ENCODE results near the gene BECN2.

The BECN2 gene

GRCh38 chr1:241990040-241990439 lies 32.5 kb downstream of the BECN2 start:
- H3K4me1 ChIP-seq (ENCODE audit: insufficient read depth, low read length): no peaks in the 10 kb centered on the region
- H3K9me3 ChIP-seq (ENCODE audit: low read length): no peaks in the 10 kb centered on the region
- no peaks in the 10 kb centered on the region for H3K27me3 ChIP-seq (ENCODE audit: insufficient read depth, low read length)
- no peak overlapping the region for H3K4me3 ChIP-seq (ENCODE audit: low read length)
- no peaks in the 10 kb centered on the region for H3K36me3 ChIP-seq (ENCODE audit: insufficient read depth, low read length)
- no peak overlapping the region for H2AFZ ChIP-seq (ENCODE audit: low read depth, low read length)

- Histone ChIP-seq H3K4me1 (ENCODE audit: insufficient read depth, low read length) (no peaks in the 10 kb centered on the region), H2AFZ (ENCODE audit: low read depth, low read length) (no peak overlapping the region), H3K9me3 (ENCODE audit: low read length) (no peaks in the 10 kb centered on the region), H3K4me3 (ENCODE audit: low read length) (no peak overlapping the region), H3K27me3 (ENCODE audit: insufficient read depth, low read length) (no peaks in the 10 kb centered on the region), H3K36me3 (ENCODE audit: insufficient read depth, low read length) (no peaks in the 10 kb centered on the region)
Measured at GRCh38 chr1:241992734-241993133, 35.2 kb downstream of the BECN2 start.

GRCh38 chr1:241994171-241994570 lies 36.6 kb downstream of the BECN2 start:
- peaks cover 9% of the 10 kb centered on the region for H3K4me1 ChIP-seq (ENCODE audit: insufficient read depth, low read length)
- H3K4me3 ChIP-seq (ENCODE audit: low read length): no peak overlapping the region
- no peaks in the 10 kb centered on the region for H3K36me3 ChIP-seq (ENCODE audit: insufficient read depth, low read length)
- no peaks in the 10 kb centered on the region for H3K9me3 ChIP-seq (ENCODE audit: low read length)
- no peak overlapping the region for H2AFZ ChIP-seq (ENCODE audit: low read depth, low read length)
- H3K27me3 ChIP-seq (ENCODE audit: insufficient read depth, low read length): no peaks in the 10 kb centered on the region

- H3K9me3 ChIP-seq (ENCODE audit: low read length): no peaks in the 10 kb centered on the region
- H2AFZ ChIP-seq (ENCODE audit: low read depth, low read length): no peak overlapping the region
- no peak overlapping the region for H3K4me3 ChIP-seq (ENCODE audit: low read length)
- H3K27me3 ChIP-seq (ENCODE audit: insufficient read depth, low read length): no peaks in the 10 kb centered on the region
- peaks cover 11% of the 10 kb centered on the region for H3K4me1 ChIP-seq (ENCODE audit: insufficient read depth, low read length)
- no peaks in the 10 kb centered on the region for H3K36me3 ChIP-seq (ENCODE audit: insufficient read depth, low read length)
Measured at GRCh38 chr1:241997401-241997998, 39.9 kb downstream of the BECN2 start.

- Histone ChIP-seq H3K4me3 (ENCODE audit: low read length) (peak overlapping the region; percentile 38), H3K9me3 (ENCODE audit: low read length) (no peaks in the 10 kb centered on the region), H3K4me1 (ENCODE audit: insufficient read depth, low read length) (peaks cover 11% of the 10 kb centered on the region), H3K36me3 (ENCODE audit: insufficient read depth, low read length) (no peaks in the 10 kb centered on the region), H3K27me3 (ENCODE audit: insufficient read depth, low read length) (no peaks in the 10 kb centered on the region), H2AFZ (ENCODE audit: low read depth, low read length) (peak overlapping the region; percentile 52)
Measured at GRCh38 chr1:241998412-241998921, 40.9 kb downstream of the BECN2 start.

- peak within 1 kb of the TSS; percentile 38 for H3K4me3 ChIP-seq (ENCODE audit: low read length)
- peak within 1 kb of the TSS; percentile 52 for H2AFZ ChIP-seq (ENCODE audit: low read depth, low read length)
- no peaks in the 10 kb centered on the region for H3K9me3 ChIP-seq (ENCODE audit: low read length)
- no peaks in the 10 kb centered on the region for H3K36me3 ChIP-seq (ENCODE audit: insufficient read depth, low read length)
- H3K27me3 ChIP-seq (ENCODE audit: insufficient read depth, low read length): no peaks in the 10 kb centered on the region
- peaks cover 11% of the 10 kb centered on the region for H3K4me1 ChIP-seq (ENCODE audit: insufficient read depth, low read length)
Measured at GRCh38 chr1:241999026-241999425, 41.5 kb downstream of the BECN2 start, which contains the start of gene MAP1LC3C. MAP1LC3C (minus strand) TSS chr1:241999098; CDS start chr1:241999008, 90 bp downstream.

- H3K4me3 ChIP-seq (ENCODE audit: low read length): no peak overlapping the region
- no peak overlapping the region for H2AFZ ChIP-seq (ENCODE audit: low read depth, low read length)
- H3K27me3 ChIP-seq (ENCODE audit: insufficient read depth, low read length): no peaks in the 10 kb centered on the region
- no peaks in the 10 kb centered on the region for H3K9me3 ChIP-seq (ENCODE audit: low read length)
- H3K36me3 ChIP-seq (ENCODE audit: insufficient read depth, low read length): no peaks in the 10 kb centered on the region
- peaks cover 11% of the 10 kb centered on the region for H3K4me1 ChIP-seq (ENCODE audit: insufficient read depth, low read length)
Measured at GRCh38 chr1:242000434-242000833, 42.9 kb downstream of the BECN2 start.

- Histone ChIP-seq H3K36me3 (ENCODE audit: insufficient read depth, low read length) (no peaks in the 10 kb centered on the region), H3K9me3 (ENCODE audit: low read length) (no peaks in the 10 kb centered on the region), H2AFZ (ENCODE audit: low read depth, low read length) (no peak overlapping the region), H3K4me1 (ENCODE audit: insufficient read depth, low read length) (peaks cover 11% of the 10 kb centered on the region), H3K4me3 (ENCODE audit: low read length) (no peak overlapping the region), H3K27me3 (ENCODE audit: insufficient read depth, low read length) (no peaks in the 10 kb centered on the region)
Measured at GRCh38 chr1:242002072-242002471, 44.5 kb downstream of the BECN2 start.

GRCh38 chr1:242002510-242002909 lies 44.9 kb downstream of the BECN2 start:
- Histone ChIP-seq H3K9me3 (ENCODE audit: low read length) (no peaks in the 10 kb centered on the region), H3K36me3 (ENCODE audit: insufficient read depth, low read length) (no peaks in the 10 kb centered on the region), H3K27me3 (ENCODE audit: insufficient read depth, low read length) (no peaks in the 10 kb centered on the region), H2AFZ (ENCODE audit: low read depth, low read length) (no peak overlapping the region), H3K4me3 (ENCODE audit: low read length) (no peak overlapping the region), H3K4me1 (ENCODE audit: insufficient read depth, low read length) (peaks cover 11% of the 10 kb centered on the region)

- no peak overlapping the region for H2AFZ ChIP-seq (ENCODE audit: low read depth, low read length)
- H3K4me1 ChIP-seq (ENCODE audit: insufficient read depth, low read length): no peaks in the 10 kb centered on the region
- H3K9me3 ChIP-seq (ENCODE audit: low read length): no peaks in the 10 kb centered on the region
- no peak overlapping the region for H3K4me3 ChIP-seq (ENCODE audit: low read length)
- H3K27me3 ChIP-seq (ENCODE audit: insufficient read depth, low read length): no peaks in the 10 kb centered on the region
- no peaks in the 10 kb centered on the region for H3K36me3 ChIP-seq (ENCODE audit: insufficient read depth, low read length)
Measured at GRCh38 chr1:242004751-242005495, 47.4 kb downstream of the BECN2 start.

- Histone ChIP-seq H3K4me3 (ENCODE audit: low read length) (no peak overlapping the region), H3K9me3 (ENCODE audit: low read length) (no peaks in the 10 kb centered on the region), H3K27me3 (ENCODE audit: insufficient read depth, low read length) (no peaks in the 10 kb centered on the region), H2AFZ (ENCODE audit: low read depth, low read length) (no peak overlapping the region), H3K4me1 (ENCODE audit: insufficient read depth, low read length) (no peaks in the 10 kb centered on the region), H3K36me3 (ENCODE audit: insufficient read depth, low read length) (no peaks in the 10 kb centered on the region)
Measured at GRCh38 chr1:242005866-242006535, 48.4 kb downstream of the BECN2 start.

GRCh38 chr1:242006976-242007375 lies 49.4 kb downstream of the BECN2 start:
- no peak overlapping the region for H2AFZ ChIP-seq (ENCODE audit: low read depth, low read length)

More at GRCh38 chr1:242006976-242007375, 49.4 kb downstream of the BECN2 start:
- no peaks in the 10 kb centered on the region for H3K4me1 ChIP-seq (ENCODE audit: insufficient read depth, low read length)
- H3K4me3 ChIP-seq (ENCODE audit: low read length): no peak overlapping the region
- no peaks in the 10 kb centered on the region for H3K9me3 ChIP-seq (ENCODE audit: low read length)
- H3K27me3 ChIP-seq (ENCODE audit: insufficient read depth, low read length): no peaks in the 10 kb centered on the region
- H3K36me3 ChIP-seq (ENCODE audit: insufficient read depth, low read length): no peaks in the 10 kb centered on the region

Data from neuron (in vitro differentiated cells).